ENCODE results near the gene ABHD10.
A peak's percentile ranks its signal among the peaks of the same experiment; 100 is the strongest.

ABHD10 gene

GRCh38 chr3:112000966-112001365, 22.1 kb downstream of the ABHD10 start:
- no peak for DNase-seq (ENCODE audit: low read depth in 2 of 2)

GRCh38 chr3:112001526-112001925, 22.7 kb downstream of the ABHD10 start:
- no peak for DNase-seq (ENCODE audit: low read depth in 2 of 2)

- peak; percentile 22 to 43 for DNase-seq (ENCODE audit: low read depth in 2 of 2)
Measured at GRCh38 chr3:112002096-112002971, 23.5 kb downstream of the ABHD10 start.

- no peak for DNase-seq (ENCODE audit: low read depth in 2 of 2)
Measured at GRCh38 chr3:112003321-112004080, 24.7 kb downstream of the ABHD10 start.

- DNase-seq (ENCODE audit: low read depth in 2 of 2): no peak
Measured at GRCh38 chr3:112004187-112004586, 25.4 kb downstream of the ABHD10 start.

- no peak for DNase-seq (ENCODE audit: low read depth in 2 of 2)
Measured at GRCh38 chr3:112004669-112005068, 25.8 kb downstream of the ABHD10 start.

GRCh38 chr3:112005091-112005672, 26.4 kb downstream of the ABHD10 start:
- DNase-seq (ENCODE audit: low read depth in 2 of 2): no peak

- DNase-seq (ENCODE audit: low read depth in 2 of 2): no peak
Measured at GRCh38 chr3:112007633-112008032, 28.8 kb downstream of the ABHD10 start.

- DNase-seq (ENCODE audit: low read depth in 2 of 2): no peak
Measured at GRCh38 chr3:112009670-112010069, 30.8 kb downstream of the ABHD10 start.

- DNase-seq (ENCODE audit: low read depth in 2 of 2): no peak
Measured at GRCh38 chr3:112010636-112011035, 31.8 kb downstream of the ABHD10 start.

- DNase-seq (ENCODE audit: low read depth in 2 of 2): no peak
Measured at GRCh38 chr3:112011376-112011940, 32.6 kb downstream of the ABHD10 start.

- no peak for DNase-seq (ENCODE audit: low read depth in 2 of 2)
Measured at GRCh38 chr3:112012205-112012992, 33.6 kb downstream of the ABHD10 start.

- peak; percentile 37 to 47 for DNase-seq (ENCODE audit: low read depth in 2 of 2)
Measured at GRCh38 chr3:112013058-112013783, 34.4 kb downstream of the ABHD10 start.

GRCh38 chr3:112013784-112014143, 34.9 kb downstream of the ABHD10 start:
- no peak for DNase-seq (ENCODE audit: low read depth in 2 of 2)

- DNase-seq (ENCODE audit: low read depth in 2 of 2): no peak
Measured at GRCh38 chr3:112017091-112017490, 38.3 kb downstream of the ABHD10 start.

GRCh38 chr3:112018712-112019111, 39.9 kb downstream of the ABHD10 start:
- DNase-seq (ENCODE audit: low read depth in 2 of 2): no peak

GRCh38 chr3:112019716-112020115, 40.9 kb downstream of the ABHD10 start:
- no peak for DNase-seq (ENCODE audit: low read depth in 2 of 2)

GRCh38 chr3:112020674-112021085, 41.9 kb downstream of the ABHD10 start:
- DNase-seq (ENCODE audit: low read depth in 2 of 2): no peak

GRCh38 chr3:112027142-112027541, 48.3 kb downstream of the ABHD10 start:
- no peak for DNase-seq (ENCODE audit: low read depth in 2 of 2)

GRCh38 chr3:112027826-112028225, 49.0 kb downstream of the ABHD10 start:
- no peak for DNase-seq (ENCODE audit: low read depth in 2 of 2)

- no peak for DNase-seq (ENCODE audit: low read depth in 2 of 2)
Measured at GRCh38 chr3:112030901-112031300, 52.1 kb downstream of the ABHD10 start.
